ENCODE measurements around the gene HPCAL1. TPM values are rescaled to one million over a fixed set of nuclear protein-coding genes. Genes with fewer than 3 reads are reported as not detected.

HPCAL1 gene
- total RNA-seq, 1 experiment from 2014 or later, result 312 TPM

- DNase-seq (peak; percentile 61), ATAC-seq (peak; percentile 73)
- peak overlapping the region; percentile 25; the same call in 1 of the 2 replicates for H3K4me3 ChIP-seq (ENCODE audit: low read length)
- H3K36me3 ChIP-seq (ENCODE audit: low read depth, low read length), result peaks cover 32% of the 10 kb centered on the region
- 0 out of 2 replicates have a peak, but pooled peaks cover 5% of the 10 kb centered on the region for H3K9me3 ChIP-seq (ENCODE audit: low read length)
- peaks cover 73% of the 10 kb centered on the region for H4K20me1 ChIP-seq (ENCODE audit: low read length)
- H3F3A ChIP-seq (ENCODE audit: low read length, unreplicated experiment), result no peaks in the 10 kb centered on the region
- intact Hi-C loops (cut with micrococcal nuclease), result no loop called here
- no peak overlapping the region for H2AFZ ChIP-seq (ENCODE audit: low read length)
- no peaks in the 10 kb centered on the region for H3K27me3 ChIP-seq (ENCODE audit: low read length)
- no peaks in the 10 kb centered on the region for H3K9me2 ChIP-seq (replicated peaks; ENCODE audit: low read length)
- H3K4me2 ChIP-seq (ENCODE audit: low read length), result peak overlapping the region; percentile 63
- no TSS peak for BruUV-seq (replicated peaks)
- no peak for TF ChIP-seq EZH2 (IDR thresholded peaks at IDR 0.05; ENCODE audit: low read length, unreplicated experiment)
- TF ChIP-seq CTCF (conservative IDR thresholded peaks at IDR 0.05; ENCODE audit: low read depth, low read length), result no peak
- no peak for TF ChIP-seq EZH2phosphoT487 (IDR thresholded peaks at IDR 0.05; ENCODE audit: borderline replicate concordance, low read length)
- no peak overlapping the region for H3K9ac ChIP-seq (ENCODE audit: low read length)
- ChIA-PET POLR2A (ENCODE audit: unreplicated experiment) (no interaction called here), CTCF (interaction anchor here (0.9 kb wide), 1 partner anchor 79 kb away, joined by 3 read pairs; no protein-coding TSS in a partner anchor)
- H3K27ac ChIP-seq (ENCODE audit: low read length), result peak overlapping the region; percentile 67
- peaks cover 100% of the 10 kb centered on the region for H3K79me2 ChIP-seq (ENCODE audit: low read length)
- peaks cover 50% of the 10 kb centered on the region for H3K4me1 ChIP-seq (ENCODE audit: insufficient read depth, low read length)
Measured at GRCh38 chr2:10329880-10330699, 27.4 kb downstream of the HPCAL1 start.

- POLR2A ChIA-PET (ENCODE audit: unreplicated experiment), result no interaction called here
- TF ChIP-seq CTCF (conservative IDR thresholded peaks at IDR 0.05; ENCODE audit: low read depth, low read length) (no peak), EZH2phosphoT487 (IDR thresholded peaks at IDR 0.05; ENCODE audit: borderline replicate concordance, low read length) (no peak), EZH2 (IDR thresholded peaks at IDR 0.05; ENCODE audit: low read length, unreplicated experiment) (no peak)
- intact Hi-C loops (cut with micrococcal nuclease), result no loop called here
- Histone ChIP-seq H3K27me3 (ENCODE audit: low read length) (no peaks in the 10 kb centered on the region), H3K9ac (ENCODE audit: low read length) (no peak overlapping the region), H3K9me3 (ENCODE audit: low read length) (0 out of 2 replicates have a peak, but pooled peaks cover 7% of the 10 kb centered on the region), H4K20me1 (ENCODE audit: low read length) (peaks cover 70% of the 10 kb centered on the region), H2AFZ (ENCODE audit: low read length) (no peak overlapping the region), H3K4me3 (ENCODE audit: low read length) (peak overlapping the region; percentile 25; the same call in 1 of the 2 replicates), H3K36me3 (ENCODE audit: low read depth, low read length) (peaks cover 38% of the 10 kb centered on the region), H3K27ac (ENCODE audit: low read length) (peak overlapping the region; percentile 67), H3K9me2 (replicated peaks; ENCODE audit: low read length) (no peaks in the 10 kb centered on the region), H3F3A (ENCODE audit: low read length, unreplicated experiment) (peaks cover 4% of the 10 kb centered on the region), H3K4me2 (ENCODE audit: low read length) (peak overlapping the region; percentile 63), H3K79me2 (ENCODE audit: low read length) (peaks cover 100% of the 10 kb centered on the region), H3K4me1 (ENCODE audit: insufficient read depth, low read length) (peaks cover 54% of the 10 kb centered on the region)
- BruUV-seq (replicated peaks), result no TSS peak
- ATAC-seq (no peak), DNase-seq (no peak)
- CTCF ChIA-PET, result interaction anchor here (0.9 kb wide), 1 partner anchor 78 kb away, joined by 3 read pairs; no protein-coding TSS in a partner anchor
Measured at GRCh38 chr2:10330700-10331026, 28.0 kb downstream of the HPCAL1 start.
